GM23338 (cell line): ENCODE data around the gene MPP2. TPM values are rescaled to one million over a fixed set of nuclear protein-coding genes. Genes with fewer than 3 reads are reported as not detected.

Source experiments
- ATAC-seq: fragments of 200-7000 bp; cut with Tn5 transposase; 3 replicates; pipeline ENCODE4 v1.9.1; 2020
- DNase-seq: peaks from one replicate; pipeline ENCODE4 v3.0.0-alpha.2; 2015; ENCODE audit warnings: low spot score
- H2AFZ ChIP-seq: fragments of 200-600 bp; sonication (generic); 2 replicates; pipeline ENCODE4 v1.8.0; 2016; ENCODE audit warnings: antibody characterized with exemption, mild to moderate bottlenecking, moderate library complexity
- H3F3A ChIP-seq: fragments of 200-600 bp; sonication (generic); replicated peaks from 2 replicates; pipeline ENCODE4 v1.8.0; 2017; ENCODE audit warnings: antibody characterized with exemption, mixed run types, low read depth
- H3K27ac ChIP-seq: fragments of 200-600 bp; sonication (generic); 2 replicates; pipeline ENCODE4 v1.6.1; 2016; ENCODE audit warnings: low read depth
- H3K27me3 ChIP-seq: fragments of 200-600 bp; sonication (generic); 2 replicates; pipeline ENCODE4 v1.8.0; 2016; ENCODE audit warnings: mild to moderate bottlenecking, mixed run types, moderate library complexity; ENCODE audit not compliant: insufficient read depth
- H3K36me3 ChIP-seq: fragments of 200-600 bp; sonication (generic); 2 replicates; pipeline ENCODE4 v1.8.0; 2016; ENCODE audit warnings: mild to moderate bottlenecking; ENCODE audit not compliant: insufficient read depth
- H3K4me1 ChIP-seq: fragments of 200-600 bp; sonication (generic); 2 replicates; pipeline ENCODE4 v1.8.0; 2016; ENCODE audit warnings: mild to moderate bottlenecking, moderate library complexity; ENCODE audit not compliant: insufficient read depth
- H3K4me2 ChIP-seq: fragments of 200-600 bp; sonication (generic); 2 replicates; pipeline ENCODE4 v1.7.1; 2017; ENCODE audit warnings: mixed run types
- H3K4me3 ChIP-seq: fragments of 200-600 bp; sonication (generic); 2 replicates; pipeline ENCODE4 v1.6.1; 2016; ENCODE audit warnings: mixed run types
- H3K79me2 ChIP-seq: fragments of 200-600 bp; sonication (generic); replicated peaks from 2 replicates; pipeline ENCODE4 v1.8.0; 2017; ENCODE audit warnings: mild to moderate bottlenecking; ENCODE audit not compliant: insufficient read depth
- H3K9me2 ChIP-seq: fragments of 200-600 bp; sonication (generic); 2 replicates; pipeline ENCODE4 v1.8.0; 2017; ENCODE audit not compliant: insufficient read depth
- H4K20me1 ChIP-seq: fragments of 200-600 bp; sonication (generic); replicated peaks from 2 replicates; pipeline ENCODE4 v1.8.0; 2017; ENCODE audit warnings: mild to moderate bottlenecking; ENCODE audit not compliant: insufficient read depth
- H3K27ac Mint-ChIP-seq: 2 replicates; pipeline ENCODE4 v1.8.0; 2020; ENCODE audit warnings: inconsistent platforms, mild to moderate bottlenecking, moderate library complexity, mixed read lengths
- H3K27me3 Mint-ChIP-seq: 3 replicates; pipeline ENCODE4 v1.8.0; 2022; ENCODE audit warnings: low read depth, mild to moderate bottlenecking, moderate library complexity, mixed read lengths, inconsistent platforms; ENCODE audit not compliant: insufficient read depth, poor library complexity
- H3K36me3 Mint-ChIP-seq: 3 replicates; pipeline ENCODE4 v1.8.0; 2021; ENCODE audit warnings: low read depth, mild to moderate bottlenecking, inconsistent platforms, moderate library complexity, mixed read lengths
- H3K4me1 Mint-ChIP-seq: 3 replicates; pipeline ENCODE4 v1.8.0; 2020; ENCODE audit warnings: mild to moderate bottlenecking, inconsistent platforms, mixed read lengths
- H3K4me3 Mint-ChIP-seq: 3 replicates; pipeline ENCODE4 v1.8.0; 2021; ENCODE audit warnings: moderate library complexity, mild to moderate bottlenecking, inconsistent platforms, mixed read lengths
- H3K9me3 Mint-ChIP-seq: 3 replicates; pipeline ENCODE4 v1.8.0; 2020; ENCODE audit warnings: moderate library complexity, mild to moderate bottlenecking, inconsistent platforms, mixed read lengths
- CTCF ChIP-seq, 2 experiments: fragments of 200-600 bp in 1 of 2; sonication (generic) in 1 of 2; conservative IDR thresholded peaks; 2 replicates each; pipeline versions ENCODE4 v1.5.1 to v1.6.1; 2016 to 2017; ENCODE audit warnings: antibody characterized with exemption in 2 of 2, low read depth in 2 of 2, mild to moderate bottlenecking in 2 of 2, moderate library complexity in 1 of 2
- EZH2phosphoT487 ChIP-seq: fragments of 200-600 bp; sonication (generic); IDR thresholded peaks from one replicate; pipeline ENCODE4 v1.8.1; 2018; ENCODE audit warnings: antibody characterized with exemption; ENCODE audit not compliant: unreplicated experiment
- JUNB ChIP-seq: IDR thresholded peaks from one replicate; pipeline ENCODE4 v1.6.1; 2016; ENCODE audit warnings: antibody characterized with exemption; ENCODE audit not compliant: unreplicated experiment
- NANOG ChIP-seq: IDR thresholded peaks from 2 replicates; pipeline ENCODE4 v1.6.1; 2016; ENCODE audit warnings: antibody characterized with exemption, borderline replicate concordance
- POLR2AphosphoS5 ChIP-seq: IDR thresholded peaks from 2 replicates; pipeline ENCODE4 v1.6.1; 2016; ENCODE audit warnings: antibody characterized with exemption, low read depth
- REST ChIP-seq: IDR thresholded peaks from one replicate; pipeline ENCODE4 v1.6.1; 2018; ENCODE audit warnings: antibody characterized with exemption; ENCODE audit not compliant: unreplicated experiment
- STAT1 ChIP-seq: IDR thresholded peaks from one replicate; pipeline ENCODE4 v1.6.1; 2016; ENCODE audit warnings: antibody characterized with exemption; ENCODE audit not compliant: unreplicated experiment
- ZNF331 ChIP-seq: fragments of 250-450 bp; sonication (Bioruptor Pico); IDR thresholded peaks from 2 replicates; pipeline ENCODE4 v1.5.0; 2020; ENCODE audit warnings: low read depth, mild to moderate bottlenecking, moderate library complexity
- polyA plus RNA-seq: library from polyadenylated mRNA; unstranded; fragments of >200 nt; fragmentation: Nextera tagmentation; extraction: Ambion mirVana; gene quantifications from 2 replicates; pipeline ENCODE4 v1.2.1, GENCODE V29; 2016
- total RNA-seq: library from RNA; depleted of rRNA; stranded (reverse); fragments of >200 nt; shearing (Covaris generic); gene quantifications from 2 replicates; pipeline ENCODE4 v1.2.3, GENCODE V29; 2014

The MPP2 gene
- total and polyA plus RNA-seq, 2 experiments from 2014 or later, result 7.8 to 20.7 TPM

GRCh38 chr17:43864161-43864984 lies 43.0 kb downstream of the MPP2 start (continued):
- no peak for TF ChIP-seq EZH2phosphoT487
- no peak for TF ChIP-seq JUNB
- no peak for TF ChIP-seq ZNF331 (CRISPR knock-in tag)
- TF ChIP-seq CTCF (conservative IDR thresholded peaks at IDR 0.05; ENCODE audit: low read depth in 2 of 2), result no peak

- DNase-seq (no peak), ATAC-seq (no peak)
- Mint-ChIP-seq H3K27ac (no peak overlapping the region), H3K4me3 (no peak overlapping the region), H3K9me3 (no peaks in the 10 kb centered on the region; the same call in 2 of the 3 replicates), H3K27me3 (peaks cover 5% of the 10 kb centered on the region), H3K36me3 (no peaks in the 10 kb centered on the region), H3K4me1 (no peaks in the 10 kb centered on the region)
- H3K4me2 ChIP-seq, result no peak overlapping the region
- H3K36me3 ChIP-seq, result no peaks in the 10 kb centered on the region
- no peaks in the 10 kb centered on the region for H3F3A ChIP-seq
- no peaks in the 10 kb centered on the region for H4K20me1 ChIP-seq
- no peaks in the 10 kb centered on the region for H3K4me1 ChIP-seq
- no peak overlapping the region for H2AFZ ChIP-seq
- H3K4me3 ChIP-seq, result no peak overlapping the region
- TF ChIP-seq REST, result no peak
- TF ChIP-seq POLR2AphosphoS5, result no peak
- TF ChIP-seq STAT1, result no peak
- no peak for TF ChIP-seq CTCF (conservative IDR thresholded peaks at IDR 0.05; ENCODE audit: low read depth in 2 of 2)
- TF ChIP-seq NANOG, result no peak
- no peak for TF ChIP-seq EZH2phosphoT487
- no peaks in the 10 kb centered on the region for H3K9me2 ChIP-seq
- H3K79me2 ChIP-seq, result no peaks in the 10 kb centered on the region
- no peaks in the 10 kb centered on the region for H3K27me3 ChIP-seq
- no peak overlapping the region for H3K27ac ChIP-seq
Observed at GRCh38 chr17:43861960-43862359, 45.4 kb downstream of the MPP2 start.
